ENCODE data around the gene MAML2.

The MAML2 gene

DNA sequence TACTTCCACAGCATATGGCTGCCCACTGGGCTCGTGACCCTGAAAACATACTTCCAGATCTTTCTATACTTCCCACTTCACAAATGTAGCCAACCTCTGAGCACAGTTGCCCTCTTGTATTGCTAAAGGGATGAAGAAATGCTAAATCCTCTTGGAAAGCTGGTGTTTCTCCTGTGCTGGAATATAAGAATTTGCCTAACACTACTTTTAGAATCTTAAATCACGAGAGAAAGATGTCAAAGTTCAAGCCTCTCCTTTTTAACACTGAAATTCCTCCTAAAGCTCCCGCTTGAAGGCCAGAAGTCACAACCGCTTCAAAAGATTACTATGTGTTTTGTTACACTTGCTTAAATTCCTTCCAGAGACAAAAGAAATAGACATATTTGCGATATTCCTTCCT, 21.9 kb downstream of the MAML2 start:
- TF ChIP-seq CTCF (IDR thresholded peaks at IDR 0.05) (no peak), ZFX (IDR thresholded peaks at IDR 0.05; ENCODE audit: borderline replicate concordance) (no peak)
- no peak overlapping the region for H3K27ac ChIP-seq

DNA sequence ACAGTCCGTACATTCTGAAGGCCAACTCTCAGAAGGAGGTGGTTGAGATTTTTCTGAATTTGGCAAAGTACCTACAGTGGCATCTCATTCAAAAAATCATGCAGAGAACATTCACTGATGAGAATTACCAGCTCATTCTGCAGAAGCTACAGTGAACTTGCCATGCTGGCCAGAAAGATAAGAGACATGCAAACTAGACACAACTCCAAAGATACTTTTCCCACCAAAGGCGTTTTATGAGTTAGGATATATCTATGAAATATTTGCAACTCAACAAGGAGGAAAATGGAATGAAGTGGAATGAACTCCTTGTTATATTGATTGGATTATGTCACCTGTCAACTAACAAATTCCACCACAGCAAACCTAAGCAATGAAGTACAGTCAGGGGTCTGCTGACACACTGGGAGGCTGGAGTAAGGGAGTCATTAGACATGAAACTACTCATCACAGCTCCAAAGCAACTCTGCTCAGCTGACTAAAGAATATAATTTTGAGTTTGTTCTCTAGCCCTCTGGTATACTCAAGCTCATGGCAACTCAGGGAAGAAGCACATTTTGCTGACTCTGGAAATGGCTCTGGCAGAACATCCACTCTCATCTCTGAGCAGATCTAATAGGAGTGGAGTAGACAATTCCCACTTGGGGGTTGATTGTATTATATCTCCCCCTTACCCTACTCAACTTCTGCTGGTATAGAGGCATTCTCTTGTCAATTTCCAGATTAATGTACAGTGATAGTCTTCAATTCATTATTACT, 22.9 kb downstream of the MAML2 start:
- TF ChIP-seq ZFX (IDR thresholded peaks at IDR 0.05; ENCODE audit: borderline replicate concordance) (no peak), CTCF (IDR thresholded peaks at IDR 0.05) (no peak)
- no peak overlapping the region for H3K27ac ChIP-seq

DNA sequence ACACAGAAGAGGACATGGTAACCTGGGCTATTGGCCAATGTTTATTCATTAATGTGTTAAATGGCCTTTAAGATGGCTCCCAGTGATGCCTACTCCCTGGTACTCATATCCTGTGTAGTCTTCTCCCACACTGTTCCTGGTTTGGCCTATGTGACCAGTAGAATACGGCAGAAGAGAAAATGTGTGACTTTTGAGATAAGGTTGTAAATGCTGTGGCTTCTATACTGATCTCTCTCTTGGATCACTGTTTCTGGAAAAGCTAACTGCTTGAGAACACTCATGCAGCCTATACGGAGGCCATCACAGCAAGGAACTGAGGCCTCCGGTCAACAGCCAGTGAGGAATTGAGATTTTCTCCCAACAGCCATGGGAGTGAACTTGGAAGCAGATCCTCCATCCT, 24.1 kb downstream of the MAML2 start:
- H3K27ac ChIP-seq = no peak overlapping the region
- TF ChIP-seq CTCF (IDR thresholded peaks at IDR 0.05) = no peak
- TF ChIP-seq ZFX (IDR thresholded peaks at IDR 0.05; ENCODE audit: borderline replicate concordance) = no peak

- no peak for TF ChIP-seq ZFX (IDR thresholded peaks at IDR 0.05; ENCODE audit: borderline replicate concordance)
- no peak for TF ChIP-seq CTCF (IDR thresholded peaks at IDR 0.05)
- H3K27ac ChIP-seq = no peak overlapping the region
These were observed 24.6 kb downstream of the MAML2 start for GRCh38 chr11:96318399-96318798.

DNA sequence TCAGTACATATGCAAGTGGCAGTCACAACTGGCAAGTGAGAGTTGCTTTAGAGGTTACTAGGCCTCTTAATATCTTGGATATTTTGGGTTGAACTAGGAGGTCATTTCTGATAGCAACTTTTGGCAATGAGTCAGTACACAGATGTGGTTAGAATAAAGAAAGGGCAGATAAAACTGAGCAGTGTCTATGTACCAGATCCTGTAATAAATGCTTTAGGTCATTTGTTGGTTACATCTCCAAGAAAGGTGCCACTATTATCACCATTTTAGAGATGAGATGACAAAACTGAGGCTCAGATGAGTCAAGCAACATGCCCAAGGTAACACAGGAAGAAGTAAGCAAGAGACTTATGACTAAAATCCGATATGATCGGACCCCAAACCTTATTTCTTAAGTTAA, 25.0 kb downstream of the MAML2 start:
- no peak overlapping the region for H3K27ac ChIP-seq
- TF ChIP-seq CTCF (IDR thresholded peaks at IDR 0.05) = no peak
- TF ChIP-seq ZFX (IDR thresholded peaks at IDR 0.05; ENCODE audit: borderline replicate concordance) = no peak

DNA sequence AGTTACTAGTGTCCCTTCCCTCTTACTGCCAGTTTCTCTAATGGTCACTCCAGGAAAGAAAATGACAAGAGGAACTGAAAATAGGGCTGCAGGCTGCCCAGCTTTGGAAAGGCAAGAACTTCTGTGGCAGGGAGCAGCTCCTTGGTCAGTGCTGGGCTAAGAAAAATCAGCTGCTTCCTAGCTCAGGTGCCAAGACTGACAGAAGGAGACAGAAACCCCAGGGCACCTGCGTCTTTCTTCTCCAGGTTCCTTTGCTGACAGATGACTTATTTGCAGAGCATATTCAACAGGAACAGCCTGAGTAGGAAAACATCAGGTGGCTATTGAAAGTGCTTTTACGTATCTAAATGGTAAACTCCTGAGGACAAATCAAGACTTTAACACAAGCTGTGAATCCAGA, 25.4 kb downstream of the MAML2 start:
- no peak overlapping the region for H3K27ac ChIP-seq
- TF ChIP-seq ZFX (IDR thresholded peaks at IDR 0.05; ENCODE audit: borderline replicate concordance) (no peak), CTCF (IDR thresholded peaks at IDR 0.05) (no peak)

DNA sequence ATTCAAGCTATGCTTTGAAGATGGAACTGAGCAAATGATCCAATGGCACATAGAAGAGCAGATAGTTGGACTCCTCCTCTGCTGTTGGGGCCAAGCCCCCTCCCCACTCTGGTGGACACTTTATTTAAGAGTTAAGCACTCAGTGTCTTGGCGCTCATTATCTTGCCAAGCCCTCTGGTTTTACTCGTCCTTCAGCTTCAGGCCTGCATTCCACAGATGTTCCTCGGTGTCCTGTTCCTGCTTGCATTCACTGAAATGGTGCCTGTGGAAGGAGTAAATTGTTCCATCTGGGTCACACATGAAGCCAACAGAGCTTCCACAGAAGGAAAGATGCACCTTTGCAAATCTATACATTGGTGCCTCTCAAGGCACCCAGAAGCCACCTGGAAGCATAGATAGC, 26.1 kb downstream of the MAML2 start:
- TF ChIP-seq ZFX (IDR thresholded peaks at IDR 0.05; ENCODE audit: borderline replicate concordance) (no peak), CTCF (IDR thresholded peaks at IDR 0.05) (no peak)
- no peak overlapping the region for H3K27ac ChIP-seq

Measured in 22Rv1 (cell line).